CD4-positive, alpha-beta T cell (primary cell): ENCODE measurements around the gene ARHGAP10. TPM values are rescaled to one million over a fixed set of nuclear protein-coding genes. Genes with fewer than 3 reads are reported as not detected.
A peak's percentile ranks its signal among the peaks of the same experiment; 100 is the strongest.

Experiments
- ATAC-seq: fragments of 200-7000 bp; cut with Tn5 transposase; one replicate; pipeline ENCODE4 v1.10.0; 2022; ENCODE audit warnings: mild to moderate bottlenecking; ENCODE audit not compliant: poor library complexity
- CTCF ChIA-PET: fragments of 350-600 bp; sonication (Branson Sonifier 250); formaldehyde crosslinking; loops from one replicate; lab custom pipeline; 2021; ENCODE audit warnings: antibody characterized with exemption, inconsistent platforms; lab: Charles Lee
- POLR2A ChIA-PET: fragments of 350-600 bp; sonication (Branson Sonifier 250); formaldehyde crosslinking; loops from one replicate; lab custom pipeline; 2021; ENCODE audit warnings: antibody characterized with exemption, inconsistent platforms; lab: Charles Lee
- DNase-seq, 14 experiments: peaks; one replicate each; pipeline ENCODE4 v3.0.0-alpha.2; 2013 to 2020; ENCODE audit warnings: mixed read lengths in 2 of 14
- H3K27ac ChIP-seq, 2 donors: one replicate each; pipeline versions ENCODE4 v1.5.1 to v1.7.0; 2013; ENCODE audit warnings: low read length in 2 of 2, low read depth in 1 of 2, mild to moderate bottlenecking in 1 of 2
- H3K27me3 ChIP-seq, 2 experiments: 1 replicate in 1 of 2; 2 replicates in 1 of 2; pipeline versions ENCODE4 v1.6.1 to v1.7.0; 2013; ENCODE audit warnings: low read length in 2 of 2, control low read depth in 1 of 2, mild to moderate bottlenecking in 1 of 2, moderate library complexity in 1 of 2; ENCODE audit not compliant: insufficient read depth in 2 of 2, control insufficient read depth in 1 of 2
- H3K36me3 ChIP-seq: one replicate; pipeline ENCODE4 v1.6.1; 2013; ENCODE audit warnings: low read length, control low read depth; ENCODE audit not compliant: insufficient read depth
- H3K4me1 ChIP-seq: one replicate; pipeline ENCODE4 v1.6.1; 2013; ENCODE audit warnings: low read length, control low read depth; ENCODE audit not compliant: insufficient read depth
- H3K4me3 ChIP-seq: one replicate; pipeline ENCODE4 v1.5.1; 2013; ENCODE audit warnings: mild to moderate bottlenecking, low read length, moderate library complexity
- H3K9me3 ChIP-seq, 2 experiments: 1 replicate in 1 of 2; 2 replicates in 1 of 2; pipeline versions ENCODE4 v1.6.1 to v1.7.0; 2013; ENCODE audit warnings: low read length in 2 of 2, mild to moderate bottlenecking in 2 of 2, control low read depth in 1 of 2, moderate library complexity in 1 of 2; ENCODE audit not compliant: control insufficient read depth in 1 of 2, insufficient read depth in 1 of 2
- H3K27ac Mint-ChIP-seq: one replicate; pipeline ENCODE4 v1.8.0; 2020; ENCODE audit warnings: mixed read lengths
- H3K27me3 Mint-ChIP-seq: one replicate; pipeline ENCODE4 v1.8.0; 2021; ENCODE audit warnings: mixed read lengths
- H3K36me3 Mint-ChIP-seq: one replicate; pipeline ENCODE4 v1.8.0; 2021; ENCODE audit warnings: low read depth, mixed read lengths
- H3K4me1 Mint-ChIP-seq: one replicate; pipeline ENCODE4 v1.8.0; 2021; ENCODE audit warnings: low read depth, mixed read lengths
- H3K4me3 Mint-ChIP-seq: one replicate; pipeline ENCODE4 v1.8.0; 2020; ENCODE audit warnings: mild to moderate bottlenecking, mixed read lengths
- H3K9me3 Mint-ChIP-seq: one replicate; pipeline ENCODE4 v1.8.0; 2020; ENCODE audit warnings: mixed read lengths
- CTCF ChIP-seq: fragments of 200-600 bp; IDR thresholded peaks from one replicate; pipeline ENCODE4 v1.8.0; 2022; ENCODE audit warnings: antibody characterized with exemption, mild to moderate bottlenecking
- intact Hi-C, 2 experiments: fragments of 100-400 bp; cut with DNase I in 1 of 2; cut with micrococcal nuclease in 1 of 2; formaldehyde crosslinking; loops; one replicate each; pipeline versions ENCODE4 v1.15.1 to v1.9.0; 2023 to 2025; cut with DNase I, micrococcal nuclease
- polyA plus RNA-seq, 2 donors: library from polyadenylated mRNA; unstranded; fragments of 120-200 nt; gene quantifications; one replicate each; pipeline ENCODE4 v1.2.1, GENCODE V29; 2013
- total RNA-seq, 174 experiments: library from RNA in 2 of 174; stranded (reverse) in 2 of 174; gene quantifications; one replicate each; pipeline ENCODE4 v1.2.3 and lab custom pipeline; 2021 to 2026

ARHGAP10 gene
- 1 to 10 TPM; 5.6 to 5.7 TPM for total RNA-seq
- polyA plus RNA-seq (2013, experiment 1 of 2): 6.2 TPM
- 7.9 TPM for polyA plus RNA-seq (2013, experiment 2 of 2)
- total RNA-seq (lab: John Stamatoyannopoulos, UW): 4.7 to 24.5 (median 12.0) reads per million in 172 experiments

GRCh38 chr4:147731580-147732517 lies at the start of gene ARHGAP10:
Gene ARHGAP10 (plus strand): TSS chr4:147732088. CDS start chr4:147732302, 214 bp downstream.
- CTCF ChIA-PET: interaction anchor here (1.0 to 2.9 kb wide), 3 partner anchors 10 to 135 kb away, joined by 3 to 16 read pairs (median 4); partner anchors contain the start of gene PRMT9
- peak within 1 kb of the TSS; percentile 98 for H3K4me3 Mint-ChIP-seq
- Histone ChIP-seq H3K27me3 (no peaks in the 10 kb centered on the region), H3K4me3 (peak within 1 kb of the TSS; percentile 83), H3K4me1 (peaks cover 28% of the 10 kb centered on the region), H3K9me3 (no peaks in the 10 kb centered on the region), H3K27ac (peak within 1 kb of the TSS in 1 of 2 donors; percentile 65), H3K36me3 (no peaks in the 10 kb centered on the region)
- DNase-seq (peak; percentile 36 to 84 (median 62)), ATAC-seq (peak; percentile 63)
- peaks cover 10% of the 10 kb centered on the region for H3K36me3 Mint-ChIP-seq
- H3K9me3 Mint-ChIP-seq: no peaks in the 10 kb centered on the region
- peaks cover 37% of the 10 kb centered on the region for H3K4me1 Mint-ChIP-seq
- intact Hi-C loops: loop anchor here (2.0 to 5.0 kb wide), 5 partner anchors 47 to 715 kb away; partner anchors contain the start of genes PRMT9 (in 1 of the 2) and TMEM184C (in 1 of the 2)
- POLR2A ChIA-PET: interaction anchor here (0.9 to 3.4 kb wide), 14 partner anchors 9 to 711 kb away, joined by 3 to 55 read pairs (median 6); partner anchors contain the start of genes NR3C2, PRMT9 and TMEM184C
- peak within 1 kb of the TSS; percentile 88 for H3K27ac Mint-ChIP-seq
- no peak for TF ChIP-seq CTCF
- no peaks in the 10 kb centered on the region for H3K27me3 Mint-ChIP-seq

- H3K27me3 ChIP-seq: no peaks in the 10 kb centered on the region
- peaks cover 19% of the 10 kb centered on the region for H3K36me3 ChIP-seq
- no peak overlapping the region for H3K27ac ChIP-seq
- DNase-seq (no peak), ATAC-seq (no peak)
- Mint-ChIP-seq H3K36me3 (peaks cover 55% of the 10 kb centered on the region), H3K27me3 (peaks cover 14% of the 10 kb centered on the region), H3K4me3 (peak overlapping the region; percentile 98), H3K9me3 (no peaks in the 10 kb centered on the region), H3K27ac (peak overlapping the region; percentile 100), H3K4me1 (peaks cover 42% of the 10 kb centered on the region)
- no peaks in the 10 kb centered on the region for H3K9me3 ChIP-seq
- H3K4me3 ChIP-seq: peak overlapping the region; percentile 91
- H3K4me1 ChIP-seq: peaks cover 12% of the 10 kb centered on the region
- POLR2A ChIA-PET: interaction anchor here (0.7 to 3.8 kb wide), 4 partner anchors 39 to 760 kb away, joined by 3 to 87 read pairs (median 38); partner anchors contain the start of genes ARHGAP10, NR3C2 and TMEM184C
- TF ChIP-seq CTCF: no peak
- intact Hi-C loops: loop anchor here in 1 of 2 experiments (2.0 to 10.0 kb wide), 2 partner anchors 66 to 762 kb away; partner anchors contain the start of genes NR3C2 and TMEM184C
- CTCF ChIA-PET: interaction anchor here (1.4 kb wide), 1 partner anchor 184 kb away, joined by 4 read pairs; no protein-coding TSS in a partner anchor
Measured at GRCh38 chr4:147682755-147683154, 49.1 kb upstream of the ARHGAP10 start.

GRCh38 chr4:147683188-147683591 lies 48.7 kb upstream of the ARHGAP10 start:
- ChIA-PET CTCF (interaction anchor here (1.0 to 1.5 kb wide), 4 partner anchors 34 to 184 kb away, joined by 3 to 4 read pairs (median 4); partner anchors contain the start of gene ARHGAP10), POLR2A (interaction anchor here (0.7 to 3.8 kb wide), 5 partner anchors 40 to 759 kb away, joined by 3 to 87 read pairs (median 22); partner anchors contain the start of genes ARHGAP10, NR3C2 and TMEM184C)
- DNase-seq: peak in 4 of 14 experiments; percentile 23 to 49 (median 37)
- Mint-ChIP-seq H3K9me3 (no peaks in the 10 kb centered on the region), H3K27ac (peak overlapping the region; percentile 100), H3K36me3 (peaks cover 51% of the 10 kb centered on the region), H3K4me1 (peaks cover 42% of the 10 kb centered on the region), H3K27me3 (peaks cover 14% of the 10 kb centered on the region), H3K4me3 (peak overlapping the region; percentile 98)
- no peak for TF ChIP-seq CTCF
- peak overlapping the region; percentile 79 to 93 for H3K27ac ChIP-seq
- H3K27me3 ChIP-seq: no peaks in the 10 kb centered on the region
- intact Hi-C loops: loop anchor here in 1 of 2 experiments (2.0 to 10.0 kb wide), 2 partner anchors 66 to 762 kb away; partner anchors contain the start of genes NR3C2 and TMEM184C
- peaks cover 16% of the 10 kb centered on the region for H3K36me3 ChIP-seq
- peaks cover 12% of the 10 kb centered on the region for H3K4me1 ChIP-seq
- no peaks in the 10 kb centered on the region for H3K9me3 ChIP-seq
- H3K4me3 ChIP-seq: peak overlapping the region; percentile 91
- ATAC-seq: no peak
